CD14-positive monocyte (primary cell): ENCODE measurements around the gene MORN2. TPM values are rescaled to one million over a fixed set of nuclear protein-coding genes. Genes with fewer than 3 reads are reported as not detected.
A peak's percentile ranks its signal among the peaks of the same experiment; 100 is the strongest.

Experiments used
- DNase-seq, 3 donors: peaks; one replicate each; pipeline ENCODE4 v3.0.0-alpha.2; 2011 to 2022
- H2AFZ ChIP-seq: 2 replicates; pipeline ENCODE4 v1.6.0; 2012; ENCODE audit warnings: mild to moderate bottlenecking, low read depth, low read length, inconsistent platforms; ENCODE audit not compliant: insufficient read depth, poor library complexity, severe bottlenecking
- H3K27ac ChIP-seq, 2 donors: 1 replicate in 1 of 2; 2 replicates in 1 of 2; pipeline ENCODE4 v1.5.1; 2012 to 2013; ENCODE audit warnings: low read length in 2 of 2, control low read depth in 1 of 2, inconsistent platforms in 1 of 2, low read depth in 1 of 2, mild to moderate bottlenecking in 1 of 2
- H3K27me3 ChIP-seq, 2 donors: one replicate each; pipeline versions ENCODE4 v1.6.0 to v1.6.1; 2011 to 2013; ENCODE audit warnings: low read length in 2 of 2; ENCODE audit not compliant: control insufficient read depth in 2 of 2, insufficient read depth in 2 of 2
- H3K36me3 ChIP-seq, 2 donors: replicated peaks in 1 of 2; 1 replicate in 1 of 2; 2 replicates in 1 of 2; pipeline versions ENCODE4 v1.5.1 to v1.6.1; 2012 to 2013; ENCODE audit warnings: low read length in 2 of 2, control low read depth in 1 of 2, inconsistent platforms in 1 of 2, mild to moderate bottlenecking in 1 of 2; ENCODE audit not compliant: insufficient read depth in 2 of 2, control insufficient read depth in 1 of 2
- H3K4me1 ChIP-seq, 2 donors: 1 replicate in 1 of 2; 2 replicates in 1 of 2; pipeline versions ENCODE4 v1.5.1 to v1.6.1; 2012 to 2013; ENCODE audit warnings: low read length in 2 of 2, control low read depth in 1 of 2, inconsistent platforms in 1 of 2, mild to moderate bottlenecking in 1 of 2, moderate library complexity in 1 of 2; ENCODE audit not compliant: insufficient read depth in 2 of 2, control insufficient read depth in 1 of 2
- H3K4me2 ChIP-seq: replicated peaks from 2 replicates; pipeline ENCODE3; 2012; ENCODE audit warnings: low read length, moderate library complexity, mild to moderate bottlenecking; ENCODE audit not compliant: poor library complexity, severe bottlenecking; ENCODE audit errors: extremely low read depth
- H3K4me3 ChIP-seq, 3 experiments: fragments of 200-600 bp in 1 of 3; sonication (generic) in 1 of 3; replicated peaks in 1 of 3; 1 replicate in 2 of 3; 2 replicates in 1 of 3; pipeline ENCODE4 v1.5.1; 2011 to 2013; ENCODE audit warnings: low read length in 3 of 3, mild to moderate bottlenecking in 3 of 3, control low read depth in 2 of 3, low read depth in 2 of 3, inconsistent platforms in 1 of 3, moderate library complexity in 1 of 3
- H3K79me2 ChIP-seq: 2 replicates; pipeline ENCODE4 v1.6.0; 2012; ENCODE audit warnings: mild to moderate bottlenecking, control low read depth, inconsistent platforms, low read length, moderate library complexity; ENCODE audit not compliant: insufficient read depth
- H3K9ac ChIP-seq: 2 replicates; pipeline ENCODE4 v1.6.0; 2017; ENCODE audit warnings: low read length, mild to moderate bottlenecking; ENCODE audit not compliant: insufficient read depth, poor library complexity, severe bottlenecking
- H3K9me3 ChIP-seq, 2 donors: replicated peaks in 1 of 2; 1 replicate in 1 of 2; 2 replicates in 1 of 2; pipeline versions ENCODE4 v1.5.1 to v1.6.1; 2012 to 2013; ENCODE audit warnings: low read length in 2 of 2, control low read depth in 1 of 2; ENCODE audit not compliant: control insufficient read depth in 1 of 2, insufficient read depth in 1 of 2
- H4K20me1 ChIP-seq: 2 replicates; pipeline ENCODE4 v1.6.0; 2012; ENCODE audit warnings: mild to moderate bottlenecking, low read length, control low read depth, moderate library complexity; ENCODE audit not compliant: insufficient read depth
- H3K27ac Mint-ChIP-seq, 7 donors: one replicate each; pipeline ENCODE4 v1.8.0; 2020; ENCODE audit warnings: mild to moderate bottlenecking in 7 of 7, mixed read lengths in 7 of 7, moderate library complexity in 6 of 7, inconsistent platforms in 2 of 7
- H3K27me3 Mint-ChIP-seq, 3 donors: one replicate each; pipeline ENCODE4 v1.8.0; 2021 to 2022; ENCODE audit warnings: low read depth in 3 of 3, mild to moderate bottlenecking in 3 of 3, mixed read lengths in 3 of 3, moderate library complexity in 3 of 3, inconsistent platforms in 1 of 3
- H3K36me3 Mint-ChIP-seq, 2 donors: one replicate each; pipeline ENCODE4 v1.8.0; 2020; ENCODE audit warnings: mixed read lengths in 2 of 2, inconsistent platforms in 1 of 2, mild to moderate bottlenecking in 1 of 2
- H3K4me1 Mint-ChIP-seq: one replicate; pipeline ENCODE4 v1.8.0; 2020; ENCODE audit warnings: mild to moderate bottlenecking, mixed read lengths
- H3K4me3 Mint-ChIP-seq, 2 donors: one replicate each; pipeline ENCODE4 v1.8.0; 2020; ENCODE audit warnings: mild to moderate bottlenecking in 2 of 2, mixed read lengths in 2 of 2, moderate library complexity in 1 of 2
- H3K9me3 Mint-ChIP-seq, 7 donors: one replicate each; pipeline ENCODE4 v1.8.0; 2020 to 2022; ENCODE audit warnings: mixed read lengths in 7 of 7, mild to moderate bottlenecking in 6 of 7, moderate library complexity in 6 of 7, inconsistent platforms in 2 of 7
- CTCF ChIP-seq: fragments of 200-600 bp; IDR thresholded peaks from one replicate; pipeline ENCODE4 v1.8.0; 2022; ENCODE audit warnings: antibody characterized with exemption, mild to moderate bottlenecking
- WGBS: methylation state at CpG from one replicate; pipeline ENCODE4 v1.1.5; 2013; ENCODE audit warnings: missing lambda C conversion rate; ENCODE audit not compliant: insufficient coverage; 5-methylcytosine and 5-hydroxymethylcytosine counted together
- intact Hi-C, 2 donors: fragments of 100-400 bp; cut with micrococcal nuclease; formaldehyde crosslinking; loops; one replicate each; pipeline versions ENCODE4 v1.15.0 to v1.15.1; 2023
- polyA plus RNA-seq, 3 donors: library from polyadenylated mRNA; depleted of rRNA in 1 of 3; unstranded in 2 of 3; stranded (reverse) in 1 of 3; fragments of 300-500 nt in 2 of 3; fragments of >200 nt in 1 of 3; fragmentation: Illumina TruSeq in 2 of 3; gene quantifications; 1 replicate in 2 of 3; 2 replicates in 1 of 3; pipeline ENCODE4 v1.2.3, GENCODE V29; 2012 to 2021

The MORN2 gene
- polyA plus RNA-seq, 3 donors: 5.8 to 25.8 (median 24.0) TPM

DNA sequence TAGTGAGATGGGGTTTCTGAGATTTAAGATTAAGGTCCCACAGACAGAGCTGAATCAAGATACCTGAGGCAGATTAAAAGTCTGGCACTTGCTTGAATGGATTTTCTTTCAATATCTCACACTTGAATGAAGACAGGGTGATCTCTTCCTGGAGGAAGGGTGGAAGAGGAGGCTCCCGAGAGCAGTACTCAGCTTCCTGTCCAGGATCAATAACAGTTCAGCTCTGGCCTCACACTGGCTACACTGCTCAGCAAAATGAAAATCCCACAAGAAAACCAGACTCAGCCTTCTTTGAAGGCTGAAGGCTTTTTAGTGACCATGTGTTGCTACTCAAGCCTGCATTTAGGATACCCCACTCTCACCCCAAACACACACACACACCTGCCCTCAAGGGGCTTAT, 24.9 kb downstream of the MORN2 start:
- Histone ChIP-seq H3K9me3 (no peaks in the 10 kb centered on the region), H3K79me2 (no peaks in the 10 kb centered on the region), H3K27me3 (no peaks in the 10 kb centered on the region), H3K4me1 (no peaks in the 10 kb centered on the region), H2AFZ (no peak overlapping the region), H4K20me1 (no peaks in the 10 kb centered on the region), H3K36me3 (no peaks in the 10 kb centered on the region), H3K4me2 (no peak overlapping the region), H3K9ac (no peak overlapping the region), H3K4me3 (no peak overlapping the region), H3K27ac (no peak overlapping the region)
- H3K4me1 Mint-ChIP-seq: no peaks in the 10 kb centered on the region
- peaks cover 0 to 2% (median 0%) of the 10 kb centered on the region in 7 donors for H3K9me3 Mint-ChIP-seq
- no peak overlapping the region for H3K4me3 Mint-ChIP-seq
- no peak overlapping the region for H3K27ac Mint-ChIP-seq
- H3K36me3 Mint-ChIP-seq: no peaks in the 10 kb centered on the region
- DNase-seq: no peak
- no peak for TF ChIP-seq CTCF
- intact Hi-C loops: no loop called here
- no CpG with 5 or more reads among the region's 1 CpG for WGBS
- H3K27me3 Mint-ChIP-seq: peaks cover 0 to 5% (median 1%) of the 10 kb centered on the region in 3 donors

DNA sequence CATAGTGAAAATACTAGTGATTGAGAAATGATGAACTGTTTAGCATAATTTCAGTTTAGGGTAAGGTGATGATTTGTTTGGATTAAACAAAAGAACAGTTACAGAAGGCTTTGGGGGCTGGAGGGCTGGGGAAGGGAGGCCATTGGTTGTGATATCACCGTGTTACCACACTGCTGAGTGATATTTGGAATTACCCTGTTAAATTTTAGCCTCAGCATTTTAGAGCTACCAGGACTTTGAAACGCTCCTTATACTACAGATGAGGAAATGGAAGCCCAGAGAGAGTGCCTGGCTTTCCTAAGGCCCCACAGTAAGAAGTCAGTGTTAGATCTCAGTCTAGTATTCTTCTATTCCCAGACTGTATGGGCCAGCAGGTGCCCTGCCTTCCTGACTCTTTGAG, 29.5 kb downstream of the MORN2 start:
- Histone ChIP-seq H3K27ac (no peak overlapping the region), H3K9ac (no peak overlapping the region), H3K27me3 (no peaks in the 10 kb centered on the region), H3K4me3 (no peak overlapping the region), H4K20me1 (no peaks in the 10 kb centered on the region), H3K79me2 (no peaks in the 10 kb centered on the region), H2AFZ (peak overlapping the region; percentile 23), H3K9me3 (no peaks in the 10 kb centered on the region), H3K36me3 (no peaks in the 10 kb centered on the region), H3K4me1 (peaks cover 0 to 2% of the 10 kb centered on the region in 2 donors), H3K4me2 (no peak overlapping the region)
- intact Hi-C loops: no loop called here
- WGBS: 100% methylated on average over 1 of the region's 2 CpGs
- DNase-seq: no peak
- H3K9me3 Mint-ChIP-seq: peaks cover 0 to 2% (median 0%) of the 10 kb centered on the region in 7 donors
- H3K4me3 Mint-ChIP-seq: no peak overlapping the region
- H3K36me3 Mint-ChIP-seq: no peaks in the 10 kb centered on the region
- peaks cover 0 to 1% (median 0%) of the 10 kb centered on the region in 3 donors for H3K27me3 Mint-ChIP-seq
- H3K4me1 Mint-ChIP-seq: peaks cover 4% of the 10 kb centered on the region
- no peak overlapping the region for H3K27ac Mint-ChIP-seq
- TF ChIP-seq CTCF: no peak
